HG03558 (cell line): ENCODE data around the gene SGSM1.
"Not testable (repeated sequence)": the region's sequence is repeated elsewhere in the genome, so short reads cannot be mapped to it uniquely, and the experiment has no call there.

Source experiments
- ATAC-seq: cut with Tn5 transposase; IDR thresholded peaks from one replicate; pipeline ENCODE4 v1.9.1; 2021; ENCODE audit warnings: moderate number of reproducible peaks; ENCODE audit not compliant: unreplicated experiment; ENCODE audit errors: extremely low read depth

SGSM1 gene

GRCh38 chr22:24883432-24883831, 77.4 kb downstream of the SGSM1 start:
- no peak for ATAC-seq

GRCh38 chr22:24887260-24887659, 81.2 kb downstream of the SGSM1 start:
- no peak for ATAC-seq

GRCh38 chr22:24893341-24894070, 87.5 kb downstream of the SGSM1 start:
- ATAC-seq, result no peak

GRCh38 chr22:24894220-24894975, 88.4 kb downstream of the SGSM1 start:
- no peak for ATAC-seq

- no peak for ATAC-seq
Observed at GRCh38 chr22:24894998-24895397, 89.0 kb downstream of the SGSM1 start.

GRCh38 chr22:24901448-24901847, 95.4 kb downstream of the SGSM1 start:
- no peak for ATAC-seq

- no peak for ATAC-seq
Observed at GRCh38 chr22:24905909-24906308, 99.9 kb downstream of the SGSM1 start.

- ATAC-seq, result not testable (repeated sequence)
Observed at GRCh38 chr22:24907101-24907500, 101.1 kb downstream of the SGSM1 start.

GRCh38 chr22:24920029-24920428, 114.0 kb downstream of the SGSM1 start:
- no peak for ATAC-seq

- no peak for ATAC-seq
Observed at GRCh38 chr22:24925586-24926427, 119.8 kb downstream of the SGSM1 start.

- no peak for ATAC-seq
Observed at GRCh38 chr22:24926428-24926725, 120.4 kb downstream of the SGSM1 start.

- no peak for ATAC-seq
Observed at GRCh38 chr22:24926849-24927579, 121.0 kb downstream of the SGSM1 start.

GRCh38 chr22:24928322-24928721, 122.3 kb downstream of the SGSM1 start:
- no peak for ATAC-seq

- no peak for ATAC-seq
Observed at GRCh38 chr22:24930678-24931077, 124.7 kb downstream of the SGSM1 start.

- no peak for ATAC-seq
Observed at GRCh38 chr22:24935771-24936483, 129.9 kb downstream of the SGSM1 start.

- ATAC-seq, result no peak
Observed at GRCh38 chr22:24937114-24937513, 131.1 kb downstream of the SGSM1 start.

GRCh38 chr22:24938741-24939341, 132.8 kb downstream of the SGSM1 start:
- ATAC-seq, result no peak

GRCh38 chr22:24942301-24942700, 136.3 kb downstream of the SGSM1 start:
- ATAC-seq, result no peak

- no peak for ATAC-seq
Observed at GRCh38 chr22:24944217-24944937, 138.4 kb downstream of the SGSM1 start.
